ENCODE data around the gene GAS7.

The GAS7 gene

DNA sequence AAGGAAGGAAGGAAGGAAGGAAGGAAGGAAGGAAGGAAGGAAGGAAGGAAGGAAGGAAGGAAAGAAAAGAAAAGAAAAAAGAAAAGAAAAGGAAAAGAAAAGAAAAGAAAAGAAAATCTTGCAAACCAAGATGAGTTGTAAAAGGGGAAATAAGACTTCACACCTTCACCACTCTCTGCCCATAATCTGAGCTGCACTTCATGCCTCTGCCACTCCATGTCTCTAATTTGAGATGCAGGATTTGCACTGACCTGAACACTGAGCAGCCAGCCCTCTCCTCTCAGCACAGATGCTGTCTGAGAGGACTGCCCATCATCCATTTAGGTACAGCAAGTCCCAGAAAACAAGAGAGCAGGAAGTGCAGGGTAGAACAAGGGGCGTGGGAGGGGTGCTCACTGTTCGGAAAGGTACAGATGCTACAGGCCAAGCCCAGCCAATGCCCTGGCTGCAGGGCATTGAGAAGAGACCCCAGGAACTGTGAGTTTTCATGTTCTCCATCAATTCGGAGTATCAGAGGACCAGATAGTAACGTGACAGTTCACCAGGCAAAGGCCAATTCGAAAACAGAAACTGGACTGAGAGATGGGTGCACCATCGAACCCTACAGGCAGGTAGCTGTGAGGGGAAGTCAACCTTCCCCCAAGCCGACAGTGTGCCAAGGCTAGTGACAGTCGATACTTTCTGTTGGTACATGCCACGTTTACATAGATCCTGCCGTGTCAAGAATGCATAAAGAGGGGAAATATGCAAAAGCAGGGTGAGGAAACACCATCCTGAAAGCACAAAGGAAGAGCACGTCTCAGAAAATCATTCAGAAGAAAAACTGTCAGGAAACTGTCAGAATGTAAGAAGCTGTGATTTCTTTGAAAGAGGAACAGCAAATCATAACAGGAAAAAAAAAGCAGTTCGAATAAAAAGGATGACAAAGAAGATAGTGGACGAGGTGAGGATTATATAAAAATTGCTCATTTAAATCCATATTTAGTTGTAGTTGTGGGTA, 151.3 kb downstream of the GAS7 start:
- DNase-seq (ENCODE audit: low spot score): peak; percentile 55
- TF ChIP-seq, protein P1, sequence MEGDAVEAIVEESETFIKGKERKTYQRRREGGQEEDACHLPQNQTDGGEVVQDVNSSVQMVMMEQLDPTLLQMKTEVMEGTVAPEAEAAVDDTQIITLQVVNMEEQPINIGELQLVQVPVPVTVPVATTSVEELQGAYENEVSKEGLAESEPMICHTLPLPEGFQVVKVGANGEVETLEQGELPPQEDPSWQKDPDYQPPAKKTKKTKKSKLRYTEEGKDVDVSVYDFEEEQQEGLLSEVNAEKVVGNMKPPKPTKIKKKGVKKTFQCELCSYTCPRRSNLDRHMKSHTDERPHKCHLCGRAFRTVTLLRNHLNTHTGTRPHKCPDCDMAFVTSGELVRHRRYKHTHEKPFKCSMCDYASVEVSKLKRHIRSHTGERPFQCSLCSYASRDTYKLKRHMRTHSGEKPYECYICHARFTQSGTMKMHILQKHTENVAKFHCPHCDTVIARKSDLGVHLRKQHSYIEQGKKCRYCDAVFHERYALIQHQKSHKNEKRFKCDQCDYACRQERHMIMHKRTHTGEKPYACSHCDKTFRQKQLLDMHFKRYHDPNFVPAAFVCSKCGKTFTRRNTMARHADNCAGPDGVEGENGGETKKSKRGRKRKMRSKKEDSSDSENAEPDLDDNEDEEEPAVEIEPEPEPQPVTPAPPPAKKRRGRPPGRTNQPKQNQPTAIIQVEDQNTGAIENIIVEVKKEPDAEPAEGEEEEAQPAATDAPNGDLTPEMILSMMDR (IDR thresholded peaks at IDR 0.05; ENCODE audit: borderline replicate concordance, control extremely low read depth, extremely low read depth, insufficient read depth, missing control alignments): no peak
- in situ Hi-C loops (cut with MboI; ENCODE audit: low sequenced_read_pairs, unreplicated experiment): no loop called here

DNA sequence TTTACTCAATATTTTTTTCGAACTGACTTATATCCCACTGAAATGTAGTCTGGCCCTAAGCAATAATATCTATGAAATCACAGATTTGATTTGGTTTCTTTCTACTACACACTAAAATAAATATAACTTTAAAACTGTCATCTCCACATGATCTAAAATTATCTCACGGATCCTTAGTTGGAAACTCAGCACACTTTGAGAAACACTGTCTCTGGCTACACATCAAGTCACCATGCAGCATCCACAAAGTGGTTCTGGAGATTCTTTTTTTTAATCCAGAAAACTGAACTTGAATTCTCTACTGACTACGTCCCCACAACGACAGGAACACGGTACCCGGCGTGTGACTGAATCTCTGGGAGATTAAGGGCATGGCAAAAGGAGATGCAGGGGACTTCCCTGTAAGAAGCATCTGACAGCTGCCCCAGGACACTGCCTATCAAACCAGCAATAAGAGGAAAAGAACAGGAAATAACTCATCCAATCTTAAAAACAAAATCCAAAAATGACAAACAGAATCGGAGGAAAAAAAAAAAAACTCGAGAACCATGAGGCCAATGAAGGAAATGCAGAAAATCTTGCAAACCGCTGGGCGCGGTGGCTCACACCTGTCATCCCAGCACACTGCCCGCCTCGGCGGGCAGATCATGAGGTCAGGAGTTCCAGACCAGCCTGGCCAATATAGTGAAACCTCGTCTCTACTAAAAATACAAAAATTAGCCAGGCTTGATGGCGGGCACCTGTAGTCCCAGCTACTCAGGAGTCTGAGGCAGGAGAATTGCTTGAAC, 152.3 kb downstream of the GAS7 start:
- in situ Hi-C loops (cut with MboI; ENCODE audit: low sequenced_read_pairs, unreplicated experiment): no loop called here
- DNase-seq (ENCODE audit: low spot score): no peak
- TF ChIP-seq, protein P1 (IDR thresholded peaks at IDR 0.05; ENCODE audit: borderline replicate concordance, control extremely low read depth, extremely low read depth, insufficient read depth, missing control alignments): no peak

DNA sequence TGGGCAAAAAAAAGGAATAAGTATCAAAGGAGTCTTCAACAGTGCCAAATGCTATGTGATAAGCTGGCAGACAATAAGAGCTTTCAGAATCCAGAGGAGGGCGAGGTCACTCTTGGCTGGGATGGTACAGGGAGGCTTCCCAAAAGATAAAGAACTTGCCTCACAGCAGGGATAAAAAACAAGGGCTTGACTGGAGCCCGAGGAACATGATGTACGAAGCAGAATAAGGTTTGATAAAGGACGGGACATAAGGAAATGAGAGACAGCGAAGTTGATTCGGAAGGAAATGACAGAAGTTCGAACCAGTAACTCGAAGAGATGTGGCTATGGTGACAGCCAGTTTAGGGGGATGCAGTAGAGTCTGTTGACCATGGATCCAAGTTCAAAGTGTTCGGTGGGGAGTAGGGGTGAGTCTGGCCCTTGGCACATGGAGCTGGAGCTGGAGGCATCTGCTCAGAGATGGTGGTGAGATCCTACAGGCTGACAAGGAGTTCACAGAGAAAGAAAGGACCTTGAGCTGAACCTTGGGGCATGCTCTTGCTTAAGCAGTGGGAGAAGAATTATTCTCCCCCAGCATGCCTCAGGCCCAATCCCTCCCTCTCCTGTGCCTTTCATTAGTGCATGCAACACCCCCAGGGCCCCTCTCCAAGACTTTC, 155.7 kb downstream of the GAS7 start:
- in situ Hi-C loops (cut with MboI; ENCODE audit: low sequenced_read_pairs, unreplicated experiment): no loop called here
- no peak for DNase-seq (ENCODE audit: low spot score)
- TF ChIP-seq, protein P1 (IDR thresholded peaks at IDR 0.05; ENCODE audit: borderline replicate concordance, control extremely low read depth, extremely low read depth, insufficient read depth, missing control alignments): no peak

DNA sequence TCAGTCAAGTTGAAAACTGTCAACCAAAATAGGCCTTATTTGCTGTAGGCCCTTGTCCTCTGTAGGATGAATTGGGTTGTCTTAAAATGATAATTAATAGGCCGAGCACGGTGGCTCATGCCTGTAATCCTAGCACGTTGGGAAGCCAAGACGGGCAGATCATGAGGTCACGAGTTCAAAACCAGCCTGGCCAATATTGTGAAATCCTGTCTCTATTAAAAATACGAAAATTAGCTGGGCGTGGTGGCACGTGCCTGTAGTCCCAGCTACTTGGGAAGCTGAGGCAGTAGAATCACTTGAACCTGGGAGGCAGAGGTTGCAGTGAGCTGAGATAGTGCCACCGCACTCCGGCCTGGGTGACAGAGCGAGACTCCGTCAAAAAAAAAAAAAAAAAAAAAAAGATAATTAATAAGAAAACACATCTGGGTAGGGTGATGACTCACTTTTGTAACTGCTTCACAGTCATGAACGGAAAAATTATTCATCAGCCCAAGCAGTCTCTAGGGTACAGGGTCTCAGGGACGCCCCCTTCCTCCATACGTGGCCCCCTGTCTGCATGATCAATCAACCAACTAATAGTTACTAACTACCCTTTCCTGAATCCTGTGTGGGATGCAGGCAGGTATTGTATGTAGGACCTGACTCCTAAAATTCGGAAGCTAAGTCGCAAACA, 156.4 kb downstream of the GAS7 start:
- in situ Hi-C loops (cut with MboI; ENCODE audit: low sequenced_read_pairs, unreplicated experiment): no loop called here
- no peak for DNase-seq (ENCODE audit: low spot score)
- TF ChIP-seq, protein P1 (IDR thresholded peaks at IDR 0.05; ENCODE audit: borderline replicate concordance, control extremely low read depth, extremely low read depth, insufficient read depth, missing control alignments): no peak

DNA sequence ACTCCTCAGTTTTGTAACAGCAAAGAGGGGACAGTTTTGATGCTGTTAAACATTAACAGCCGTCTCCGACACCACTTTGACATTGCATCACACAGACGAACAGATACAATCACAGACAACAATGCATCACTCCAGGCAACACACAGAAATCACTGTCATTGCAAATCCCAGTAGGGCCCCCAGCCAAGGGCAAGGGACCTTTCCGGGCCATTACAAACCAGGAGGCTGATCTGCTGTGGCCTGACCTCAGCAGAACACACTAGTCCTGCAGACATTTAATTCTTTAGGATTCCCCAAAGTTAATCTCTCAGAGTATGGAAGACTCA, 157.2 kb downstream of the GAS7 start:
- DNase-seq (ENCODE audit: low spot score): no peak
- in situ Hi-C loops (cut with MboI; ENCODE audit: low sequenced_read_pairs, unreplicated experiment): no loop called here
- TF ChIP-seq, protein P1 (IDR thresholded peaks at IDR 0.05; ENCODE audit: borderline replicate concordance, control extremely low read depth, extremely low read depth, insufficient read depth, missing control alignments): no peak
